Measurements from ENCODE around the gene RAB9B. TPM values are rescaled to one million over a fixed set of nuclear protein-coding genes. Genes with fewer than 3 reads are reported as not detected.
"Not testable (repeated sequence)": the region's sequence is repeated elsewhere in the genome, so short reads cannot be mapped to it uniquely, and the experiment has no call there.

RAB9B gene
- total RNA-seq, 1 donor from 2014 or later, result 3.8 TPM

GRCh38 chrX:103818842-103819619 is 13.0 kb downstream of the RAB9B start:
- intact Hi-C loops (cut with DNase I), result loop anchor here (10.0 kb wide), 2 partner anchors 134 to 284 kb away; partner anchors contain the start of gene MORF4L2
- DNase-seq (ENCODE audit: low spot score), result no peak
- ATAC-seq, result no peak

- ATAC-seq, result peak; percentile 49
- no peak for DNase-seq (ENCODE audit: low spot score)
- intact Hi-C loops (cut with DNase I), result loop anchor here (10.0 kb wide), 2 partner anchors 133 to 283 kb away; partner anchors contain the start of gene MORF4L2
Observed at GRCh38 chrX:103817502-103817901, 14.6 kb downstream of the RAB9B start.

GRCh38 chrX:103817101-103817500 is 15.0 kb downstream of the RAB9B start:
- ATAC-seq; DNase-seq (ENCODE audit: low spot score): not testable (repeated sequence)
- intact Hi-C loops (cut with DNase I), result loop anchor here (10.0 kb wide), 2 partner anchors 132 to 282 kb away; partner anchors contain the start of gene MORF4L2

- intact Hi-C loops (cut with DNase I), result loop anchor here (10.0 kb wide), 2 partner anchors 127 to 277 kb away; partner anchors contain the start of gene MORF4L2
- ATAC-seq (no peak), DNase-seq (ENCODE audit: low spot score) (no peak)
Observed at GRCh38 chrX:103811858-103812257, 20.2 kb downstream of the RAB9B start.

GRCh38 chrX:103806862-103807474 is 25.1 kb downstream of the RAB9B start:
- intact Hi-C loops (cut with DNase I), result no loop called here

GRCh38 chrX:103805860-103806259 is 26.2 kb downstream of the RAB9B start:
- no peak for DNase-seq (ENCODE audit: low spot score)
- intact Hi-C loops (cut with DNase I), result no loop called here
- no peak for ATAC-seq

More at GRCh38 chrX:103806862-103807474, 25.1 kb downstream of the RAB9B start:
- ATAC-seq (no peak), DNase-seq (ENCODE audit: low spot score) (no peak)

- ATAC-seq (no peak), DNase-seq (ENCODE audit: low spot score) (no peak)
- intact Hi-C loops (cut with DNase I), result no loop called here
Observed at GRCh38 chrX:103800318-103800717, 31.7 kb downstream of the RAB9B start.

- intact Hi-C loops (cut with DNase I), result no loop called here
- DNase-seq (ENCODE audit: low spot score), result no peak
- ATAC-seq, result no peak
Observed at GRCh38 chrX:103797691-103798090, 34.4 kb downstream of the RAB9B start.

GRCh38 chrX:103794119-103794518 is 37.9 kb downstream of the RAB9B start:
- intact Hi-C loops (cut with DNase I), result no loop called here
- no peak for DNase-seq (ENCODE audit: low spot score)

GRCh38 chrX:103793545-103793940 is 38.5 kb downstream of the RAB9B start:
- peak; percentile 76 for ATAC-seq
- DNase-seq (ENCODE audit: low spot score), result no peak
- intact Hi-C loops (cut with DNase I), result no loop called here

More at GRCh38 chrX:103794119-103794518, 37.9 kb downstream of the RAB9B start:
- ATAC-seq, result peak; percentile 59

- ATAC-seq, result peak; percentile 71
- intact Hi-C loops (cut with DNase I), result no loop called here
- DNase-seq (ENCODE audit: low spot score), result no peak
Observed at GRCh38 chrX:103792916-103793544, 39.0 kb downstream of the RAB9B start.

GRCh38 chrX:103791826-103792485 is 40.1 kb downstream of the RAB9B start:
- intact Hi-C loops (cut with DNase I), result no loop called here
- DNase-seq (ENCODE audit: low spot score) (no peak), ATAC-seq (no peak)

GRCh38 chrX:103791228-103791627 is 40.8 kb downstream of the RAB9B start:
- no peak for DNase-seq (ENCODE audit: low spot score)
- intact Hi-C loops (cut with DNase I), result no loop called here
- no peak for ATAC-seq

- ATAC-seq, result no peak
- intact Hi-C loops (cut with DNase I), result no loop called here
- no peak for DNase-seq (ENCODE audit: low spot score)
Observed at GRCh38 chrX:103789004-103789403, 43.1 kb downstream of the RAB9B start.

- ATAC-seq (peak; percentile 59), DNase-seq (ENCODE audit: low spot score) (no peak)
Observed at GRCh38 chrX:103783971-103784370, 48.1 kb downstream of the RAB9B start.

GRCh38 chrX:103783196-103783595 is 48.9 kb downstream of the RAB9B start:
- no peak for DNase-seq (ENCODE audit: low spot score)
- ATAC-seq, result peak; percentile 29
- intact Hi-C loops (cut with DNase I), result no loop called here

More at GRCh38 chrX:103783971-103784370, 48.1 kb downstream of the RAB9B start:
- intact Hi-C loops (cut with DNase I), result no loop called here

GRCh38 chrX:103782640-103783039 is 49.4 kb downstream of the RAB9B start:
- DNase-seq (ENCODE audit: low spot score) (no peak), ATAC-seq (peak; percentile 57)
- intact Hi-C loops (cut with DNase I), result no loop called here

- DNase-seq (ENCODE audit: low spot score), result no peak
- intact Hi-C loops (cut with DNase I), result no loop called here
Observed at GRCh38 chrX:103781706-103782105, 50.4 kb downstream of the RAB9B start.

GRCh38 chrX:103781062-103781402 is 51.0 kb downstream of the RAB9B start:
- intact Hi-C loops (cut with DNase I), result no loop called here
- ATAC-seq, result no peak

More at GRCh38 chrX:103781706-103782105, 50.4 kb downstream of the RAB9B start:
- no peak for ATAC-seq

More at GRCh38 chrX:103781062-103781402, 51.0 kb downstream of the RAB9B start:
- no peak for DNase-seq (ENCODE audit: low spot score)

Measured in sciatic nerve (tissue), 2 donors.